Measurements from ENCODE around the gene CELF1. TPM values are rescaled to one million over a fixed set of nuclear protein-coding genes. Genes with fewer than 3 reads are reported as not detected.
"Not testable (repeated sequence)": the region's sequence is repeated elsewhere in the genome, so short reads cannot be mapped to it uniquely, and the experiment has no call there.

CELF1 gene
- total RNA-seq, 1 experiment from 2014 or later, result 119 TPM

DNA sequence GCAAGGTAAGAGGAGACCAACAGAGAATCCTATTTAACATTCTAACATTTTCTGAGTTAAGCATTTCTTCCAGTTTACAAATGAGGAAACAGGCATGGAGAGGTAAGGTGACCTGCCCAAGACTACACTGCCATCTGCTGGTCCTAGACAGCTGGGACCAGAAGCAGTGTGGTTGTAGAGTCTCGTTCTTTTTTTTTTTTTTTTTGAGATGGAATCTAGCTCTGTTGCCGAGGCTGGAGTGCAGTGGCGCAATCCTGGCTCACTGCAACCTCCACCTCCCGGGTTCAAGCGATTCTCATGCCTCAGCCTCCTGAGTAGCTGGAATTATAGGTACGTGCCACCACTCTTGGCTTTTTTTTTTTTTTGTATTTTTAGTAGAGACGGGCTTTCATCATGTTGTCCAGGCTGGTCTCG lies 98.7 kb downstream of the CELF1 start:
- H3K27me3 ChIP-seq (ENCODE audit: control insufficient read depth, insufficient read depth, low read length); H3K4me3 ChIP-seq (ENCODE audit: insufficient read depth, low read depth, low read length); H3K36me3 ChIP-seq (replicated peaks; ENCODE audit: control insufficient read depth, insufficient read depth, low read length): not testable (repeated sequence)
- peak; percentile 78 for DNase-seq

DNA sequence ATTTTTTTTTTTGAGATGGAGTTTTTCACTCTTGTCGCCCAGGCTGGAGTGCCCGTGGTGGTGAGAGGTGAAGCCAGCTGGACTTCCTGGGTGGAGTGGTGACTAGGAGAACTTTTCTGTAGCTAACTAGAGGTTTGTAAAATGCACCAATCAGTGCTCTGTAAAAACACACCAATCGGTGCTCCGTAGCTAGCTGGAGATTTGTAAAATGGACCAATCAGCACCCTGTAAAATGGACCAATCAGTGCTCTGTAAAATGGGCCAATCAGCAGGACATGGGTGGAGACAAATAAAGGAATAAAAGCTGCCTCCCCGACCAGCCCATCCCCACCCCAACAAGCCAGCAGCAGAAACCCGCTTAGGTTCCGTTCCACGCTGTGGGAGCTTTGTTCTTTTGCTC lies 99.6 kb downstream of the CELF1 start:
- no peaks in the 10 kb centered on the region for H3K27me3 ChIP-seq (ENCODE audit: control insufficient read depth, insufficient read depth, low read length)

DNA sequence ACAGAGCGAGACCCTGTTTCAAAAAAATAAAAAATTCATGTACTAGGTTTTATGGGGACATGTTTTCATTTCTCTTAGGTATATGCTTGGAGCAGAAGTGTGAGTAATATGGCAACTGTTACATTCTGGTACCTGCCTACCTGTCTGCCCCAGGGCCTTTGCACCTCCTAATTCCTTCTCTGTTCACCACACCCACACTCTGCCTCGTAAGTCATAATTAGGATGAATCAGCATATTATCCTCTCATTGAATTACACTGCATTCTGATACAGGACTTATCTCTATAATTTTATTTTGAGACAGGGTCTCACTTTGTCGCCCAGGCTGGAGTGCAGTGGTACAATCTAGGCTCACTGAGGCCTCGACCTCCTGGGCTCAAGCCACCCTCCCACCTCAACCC lies 100.9 kb downstream of the CELF1 start:
- Histone ChIP-seq H3K36me3 (replicated peaks; ENCODE audit: control insufficient read depth, insufficient read depth, low read length) (no peaks in the 10 kb centered on the region), H3K4me3 (ENCODE audit: insufficient read depth, low read depth, low read length) (no peak overlapping the region), H3K27me3 (ENCODE audit: control insufficient read depth, insufficient read depth, low read length) (no peaks in the 10 kb centered on the region)
- DNase-seq, result no peak

More for the DNA sequence above, 99.6 kb downstream of the CELF1 start:
- no peak overlapping the region for H3K4me3 ChIP-seq (ENCODE audit: insufficient read depth, low read depth, low read length)
- no peak for DNase-seq
- no peaks in the 10 kb centered on the region for H3K36me3 ChIP-seq (replicated peaks; ENCODE audit: control insufficient read depth, insufficient read depth, low read length)

DNA sequence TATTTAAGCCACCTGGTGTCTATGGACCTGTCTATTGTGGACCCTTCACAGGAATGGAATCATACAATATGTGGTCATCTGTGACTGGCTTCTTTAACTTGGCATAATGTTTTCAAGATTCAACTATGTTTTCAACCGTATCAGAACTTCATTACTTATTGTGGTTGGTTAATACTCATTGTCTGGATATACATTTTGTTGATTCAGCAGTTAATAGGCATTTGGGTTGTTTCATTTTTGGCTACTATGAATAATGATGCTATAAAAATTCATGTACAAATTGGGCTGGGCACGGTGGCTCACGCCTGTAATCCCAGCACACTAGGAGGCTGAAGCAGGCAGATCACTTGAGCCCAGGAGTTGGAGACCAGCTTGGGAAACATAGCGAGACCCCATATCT lies 101.5 kb downstream of the CELF1 start:
- no peak overlapping the region for H3K4me3 ChIP-seq (ENCODE audit: insufficient read depth, low read depth, low read length)
- no peak for DNase-seq
- no peaks in the 10 kb centered on the region for H3K27me3 ChIP-seq (ENCODE audit: control insufficient read depth, insufficient read depth, low read length)
- H3K36me3 ChIP-seq (replicated peaks; ENCODE audit: control insufficient read depth, insufficient read depth, low read length), result no peaks in the 10 kb centered on the region

DNA sequence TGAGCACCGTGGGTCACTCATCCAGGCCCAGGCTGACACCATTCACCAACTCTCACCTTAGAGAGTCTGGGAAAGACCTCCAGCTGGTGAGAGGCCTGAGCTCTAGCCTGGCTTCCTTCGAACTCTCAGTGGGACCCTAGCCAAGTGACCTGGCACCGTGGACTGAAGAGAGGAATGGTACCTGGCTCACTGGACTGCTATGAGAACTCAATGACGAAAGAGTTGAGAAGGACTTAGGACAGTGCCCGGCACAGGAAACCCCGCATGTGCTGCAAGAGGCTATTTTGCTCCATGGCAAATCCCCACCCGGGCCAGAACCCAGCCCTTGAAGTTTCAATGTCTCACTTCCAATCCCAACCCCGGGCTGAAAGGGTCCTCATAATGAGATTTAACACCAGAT lies 103.4 kb downstream of the CELF1 start:
- H3K36me3 ChIP-seq (replicated peaks; ENCODE audit: control insufficient read depth, insufficient read depth, low read length), result no peaks in the 10 kb centered on the region
- peak; percentile 42 for DNase-seq
- no peaks in the 10 kb centered on the region for H3K27me3 ChIP-seq (ENCODE audit: control insufficient read depth, insufficient read depth, low read length)

DNA sequence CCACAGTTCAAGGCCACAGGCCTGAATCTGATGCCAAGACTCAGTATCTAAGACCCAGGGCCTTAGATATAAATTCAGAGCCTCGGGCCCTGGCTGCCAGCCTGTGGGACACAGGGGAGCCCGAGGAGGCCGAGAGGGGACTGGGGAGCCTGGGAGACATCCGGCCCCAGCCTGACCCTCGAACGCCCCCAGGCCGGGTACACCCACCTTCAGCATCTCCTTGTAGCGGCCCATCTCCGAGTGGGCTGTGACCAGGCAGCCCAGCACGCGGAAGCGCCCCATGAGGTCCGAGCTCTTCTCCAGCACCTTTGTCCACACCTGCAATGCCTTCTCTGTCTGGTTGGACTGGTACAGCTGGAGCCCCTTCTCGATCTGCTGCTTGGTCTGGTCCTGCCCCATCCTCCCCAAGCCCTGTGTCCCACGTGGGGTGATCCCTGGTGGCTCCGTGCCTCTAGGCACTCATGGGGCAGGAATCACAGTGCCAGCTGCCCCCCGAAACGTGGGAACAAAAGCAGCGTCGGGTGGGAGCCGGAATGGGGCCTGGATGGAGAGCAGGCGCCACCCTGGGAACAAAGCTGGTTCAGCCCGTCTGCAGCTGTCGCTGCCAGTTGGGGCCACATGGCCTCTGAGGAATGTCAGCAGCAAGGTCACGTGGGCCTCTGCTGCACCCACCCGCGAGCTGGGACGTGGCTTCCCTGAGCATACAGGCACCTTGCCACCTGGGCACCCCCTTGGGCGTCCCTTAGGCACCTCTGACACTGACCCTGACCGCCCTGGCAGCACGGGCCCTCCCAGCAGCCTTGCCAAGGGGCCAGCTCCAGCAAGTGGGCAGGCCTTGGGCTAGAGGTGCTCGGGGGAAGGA lies 104.1 kb downstream of the CELF1 start, which contains the start of gene RAPSN:
Gene RAPSN, minus strand, starts transcription at position 571 of the 862 bp plus-strand sequence. Its CDS starts 172 bp downstream, at position 399.
- H3K36me3 ChIP-seq (replicated peaks; ENCODE audit: control insufficient read depth, insufficient read depth, low read length), result no peaks in the 10 kb centered on the region
- peak; percentile 62 for DNase-seq

More for the DNA sequence above, 103.4 kb downstream of the CELF1 start:
- no peak overlapping the region for H3K4me3 ChIP-seq (ENCODE audit: insufficient read depth, low read depth, low read length)

DNA sequence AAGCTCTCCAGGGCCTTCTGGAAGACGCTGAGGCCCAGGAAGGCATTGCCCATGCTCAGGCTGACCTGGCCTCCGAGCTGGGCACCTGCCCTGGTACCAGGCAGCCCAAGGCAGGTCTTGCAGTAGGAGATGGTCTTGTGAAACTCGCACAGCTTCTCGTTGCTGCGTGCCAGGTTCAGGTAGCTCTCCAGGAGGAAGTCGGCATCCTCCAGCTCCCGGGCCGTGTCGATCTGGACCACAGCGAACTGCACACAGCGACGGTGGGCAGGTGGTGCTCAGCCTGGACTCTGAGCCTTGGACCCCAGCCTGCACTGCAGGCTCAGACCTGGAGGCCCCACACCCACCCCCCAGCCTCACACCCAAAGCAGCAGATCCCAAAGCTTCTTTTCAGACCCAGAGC lies 105.0 kb downstream of the CELF1 start:
- H3K4me3 ChIP-seq (ENCODE audit: insufficient read depth, low read depth, low read length), result no peak overlapping the region
- no peaks in the 10 kb centered on the region for H3K27me3 ChIP-seq (ENCODE audit: control insufficient read depth, insufficient read depth, low read length)
- no peaks in the 10 kb centered on the region for H3K36me3 ChIP-seq (replicated peaks; ENCODE audit: control insufficient read depth, insufficient read depth, low read length)
- peak; percentile 46 for DNase-seq

More for the DNA sequence above, 104.1 kb downstream of the CELF1 start, which contains the start of gene RAPSN:
- Histone ChIP-seq H3K27me3 (ENCODE audit: control insufficient read depth, insufficient read depth, low read length) (no peaks in the 10 kb centered on the region), H3K4me3 (ENCODE audit: insufficient read depth, low read depth, low read length) (no peak within 1 kb of the TSS)

DNA sequence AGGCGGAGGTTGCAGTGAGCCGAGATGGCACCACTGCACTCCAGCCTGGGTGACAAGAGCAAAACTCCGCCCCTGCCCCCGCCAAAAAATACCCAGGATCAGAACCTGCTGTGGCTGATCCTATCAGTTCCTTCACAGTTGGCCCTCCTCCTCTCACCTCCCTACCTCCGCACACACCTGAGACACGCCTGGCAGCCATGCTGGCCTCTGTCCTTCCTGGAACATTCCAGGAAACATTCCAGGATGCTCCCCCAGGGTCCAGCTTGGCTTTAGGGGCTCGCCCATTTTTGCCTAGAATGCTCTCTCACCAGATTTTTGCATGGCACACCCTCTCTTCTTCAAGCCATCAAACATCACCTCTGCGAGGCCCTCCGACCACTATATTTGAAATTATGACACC lies 106.1 kb downstream of the CELF1 start:
- Histone ChIP-seq H3K4me3 (ENCODE audit: insufficient read depth, low read depth, low read length) (no peak overlapping the region), H3K36me3 (replicated peaks; ENCODE audit: control insufficient read depth, insufficient read depth, low read length) (no peaks in the 10 kb centered on the region), H3K27me3 (ENCODE audit: control insufficient read depth, insufficient read depth, low read length) (no peaks in the 10 kb centered on the region)
- peak; percentile 52 for DNase-seq

DNA sequence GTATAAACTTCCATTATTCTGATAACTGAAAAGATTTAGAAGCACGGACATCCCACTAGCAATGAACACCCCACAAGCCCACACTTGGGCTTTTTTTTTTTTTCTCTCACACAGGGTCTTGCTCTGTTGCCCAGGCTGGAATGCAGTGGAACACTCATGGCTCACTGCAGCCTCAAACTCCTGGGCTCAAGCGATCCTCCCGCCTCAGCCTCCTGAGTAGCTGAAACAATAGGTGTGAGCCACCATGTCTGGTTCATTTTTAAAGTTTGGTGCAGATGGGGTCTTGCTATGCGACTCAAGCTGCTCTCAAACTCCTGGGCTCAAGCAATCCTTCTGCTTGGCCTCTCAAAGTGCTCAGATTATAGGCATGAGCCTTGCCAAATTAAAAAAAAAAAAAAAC lies 107.1 kb downstream of the CELF1 start:
- DNase-seq, result no peak
- H3K27me3 ChIP-seq (ENCODE audit: control insufficient read depth, insufficient read depth, low read length), result no peaks in the 10 kb centered on the region
- H3K36me3 ChIP-seq (replicated peaks; ENCODE audit: control insufficient read depth, insufficient read depth, low read length), result no peaks in the 10 kb centered on the region

DNA sequence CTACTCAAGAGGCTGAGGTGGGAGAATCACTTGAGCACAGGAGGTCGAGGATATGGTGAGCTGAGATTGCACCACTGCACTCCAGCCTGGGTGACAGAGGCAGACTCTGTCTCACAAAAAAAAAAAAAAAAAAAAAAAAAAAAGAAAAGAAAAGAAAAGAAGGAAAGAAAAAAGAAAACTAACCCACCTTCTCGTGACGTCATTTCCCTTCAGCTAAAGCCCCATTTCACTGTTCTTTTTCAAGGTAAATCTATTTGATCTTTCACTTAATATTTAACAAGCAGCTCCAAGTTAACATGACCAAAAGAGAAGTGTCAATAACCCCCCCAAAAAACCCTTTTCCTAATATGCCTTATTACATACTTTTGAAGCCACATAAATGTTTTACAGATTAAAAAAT lies 109.1 kb downstream of the CELF1 start:
- H3K4me3 ChIP-seq (ENCODE audit: insufficient read depth, low read depth, low read length), result no peak overlapping the region
- no peaks in the 10 kb centered on the region for H3K27me3 ChIP-seq (ENCODE audit: control insufficient read depth, insufficient read depth, low read length)
- DNase-seq, result no peak
- H3K36me3 ChIP-seq (replicated peaks; ENCODE audit: control insufficient read depth, insufficient read depth, low read length), result no peaks in the 10 kb centered on the region

More for the DNA sequence above, 107.1 kb downstream of the CELF1 start:
- H3K4me3 ChIP-seq (ENCODE audit: insufficient read depth, low read depth, low read length), result no peak overlapping the region

DNA sequence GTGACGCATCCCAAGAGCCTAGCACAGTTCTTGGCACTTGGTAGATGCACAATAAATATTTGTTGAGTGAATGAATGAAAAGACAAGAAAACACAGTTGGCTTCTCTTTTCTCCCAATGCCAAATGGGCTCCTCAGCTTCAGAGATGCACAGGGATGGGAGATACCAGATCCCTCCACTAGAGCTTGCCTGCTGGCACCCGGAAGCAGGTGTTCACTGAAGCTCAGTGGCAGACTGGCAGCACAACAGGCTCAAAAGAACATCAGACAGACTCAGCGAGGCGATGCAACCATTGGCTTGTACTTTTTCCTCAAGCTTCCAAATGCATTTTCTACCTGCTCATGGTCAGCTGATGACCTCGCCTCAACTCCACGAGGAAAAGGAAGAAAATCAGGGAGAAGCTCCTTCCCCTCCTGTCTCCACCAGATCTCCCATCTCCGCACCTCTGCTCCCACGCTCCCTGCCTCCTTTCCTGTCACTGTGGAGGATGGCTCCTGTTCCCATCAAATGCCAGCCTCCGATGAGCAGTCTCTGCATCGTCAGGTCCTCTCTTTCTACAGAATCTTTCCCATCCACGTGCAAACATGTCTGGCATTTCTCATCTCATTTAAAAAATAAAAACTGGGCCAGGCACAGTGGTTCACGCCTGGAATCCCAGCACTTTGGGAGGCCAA lies 109.8 kb downstream of the CELF1 start:
- peak; percentile 80 for DNase-seq
- Histone ChIP-seq H3K4me3 (ENCODE audit: insufficient read depth, low read depth, low read length) (no peak overlapping the region), H3K36me3 (replicated peaks; ENCODE audit: control insufficient read depth, insufficient read depth, low read length) (no peaks in the 10 kb centered on the region), H3K27me3 (ENCODE audit: control insufficient read depth, insufficient read depth, low read length) (no peaks in the 10 kb centered on the region)

DNA sequence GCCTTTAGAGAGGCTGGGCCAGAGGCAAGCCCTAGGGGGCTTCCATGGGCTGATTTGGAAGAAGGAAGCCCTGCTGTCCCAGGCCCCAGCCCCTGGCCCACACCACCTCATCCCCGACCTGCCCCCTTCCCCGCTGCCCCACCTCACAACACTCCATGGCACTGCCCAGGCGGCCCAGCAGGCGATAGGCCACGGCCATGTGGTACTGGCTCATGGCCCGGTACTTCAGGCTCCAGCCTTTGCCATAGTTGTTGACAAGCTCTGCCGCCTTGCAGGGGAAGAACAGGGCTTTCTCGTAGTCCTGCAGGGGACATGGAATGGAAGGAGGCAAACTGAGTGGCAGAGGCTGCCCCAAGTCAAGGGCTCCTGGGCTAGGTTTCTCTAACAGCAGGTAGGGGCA lies 110.4 kb downstream of the CELF1 start:
- Histone ChIP-seq H3K36me3 (replicated peaks; ENCODE audit: control insufficient read depth, insufficient read depth, low read length) (no peaks in the 10 kb centered on the region), H3K4me3 (ENCODE audit: insufficient read depth, low read depth, low read length) (no peak overlapping the region)
- DNase-seq, result no peak

DNA sequence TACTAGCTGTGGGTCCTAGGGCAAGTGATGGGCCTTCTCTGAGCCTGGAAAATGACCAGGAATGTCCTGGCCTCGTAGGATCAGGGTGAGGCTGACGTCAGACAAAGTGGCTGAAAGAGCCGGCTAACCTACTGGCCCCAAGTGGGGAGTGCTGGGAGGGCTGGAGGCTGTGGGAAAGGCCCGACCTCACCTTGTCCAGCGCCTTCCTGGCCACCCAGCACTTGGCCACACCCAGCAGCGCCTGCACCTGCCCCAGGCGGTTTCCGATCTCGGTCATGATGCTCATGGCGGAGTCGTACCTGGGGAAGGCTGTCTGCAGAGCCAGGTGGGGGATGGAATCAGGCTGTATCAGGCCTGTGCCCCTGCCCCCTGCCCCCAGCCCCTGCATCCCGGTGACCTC lies 111.5 kb downstream of the CELF1 start:
- Histone ChIP-seq H3K27me3 (ENCODE audit: control insufficient read depth, insufficient read depth, low read length) (no peaks in the 10 kb centered on the region), H3K36me3 (replicated peaks; ENCODE audit: control insufficient read depth, insufficient read depth, low read length) (no peaks in the 10 kb centered on the region), H3K4me3 (ENCODE audit: insufficient read depth, low read depth, low read length) (no peak overlapping the region)
- no peak for DNase-seq

More for the DNA sequence above, 110.4 kb downstream of the CELF1 start:
- H3K27me3 ChIP-seq (ENCODE audit: control insufficient read depth, insufficient read depth, low read length), result no peaks in the 10 kb centered on the region

DNA sequence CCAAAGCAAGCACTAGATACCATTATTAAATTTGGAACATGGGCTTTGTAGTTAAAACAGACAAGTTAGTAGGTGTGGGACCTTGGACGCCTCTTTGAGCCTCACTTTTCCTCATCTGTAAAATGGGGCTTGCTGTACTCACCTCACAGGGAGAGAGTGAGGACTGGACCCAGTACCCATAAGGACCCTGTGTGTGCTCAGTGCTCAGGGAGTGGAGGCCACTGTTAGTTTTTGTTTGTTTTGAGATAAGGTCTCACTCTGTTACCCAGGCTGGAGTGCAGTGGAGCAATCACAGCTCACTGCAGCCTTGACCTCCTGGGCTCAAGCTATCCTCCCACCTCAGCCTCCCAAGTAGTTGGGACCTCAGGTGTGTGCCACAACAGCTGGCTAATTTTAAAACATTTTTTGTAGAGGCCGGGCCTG lies 112.9 kb downstream of the CELF1 start:
- Histone ChIP-seq H3K4me3 (ENCODE audit: insufficient read depth, low read depth, low read length) (no peak overlapping the region), H3K27me3 (ENCODE audit: control insufficient read depth, insufficient read depth, low read length) (no peaks in the 10 kb centered on the region), H3K36me3 (replicated peaks; ENCODE audit: control insufficient read depth, insufficient read depth, low read length) (no peaks in the 10 kb centered on the region)
- DNase-seq, result no peak

DNA sequence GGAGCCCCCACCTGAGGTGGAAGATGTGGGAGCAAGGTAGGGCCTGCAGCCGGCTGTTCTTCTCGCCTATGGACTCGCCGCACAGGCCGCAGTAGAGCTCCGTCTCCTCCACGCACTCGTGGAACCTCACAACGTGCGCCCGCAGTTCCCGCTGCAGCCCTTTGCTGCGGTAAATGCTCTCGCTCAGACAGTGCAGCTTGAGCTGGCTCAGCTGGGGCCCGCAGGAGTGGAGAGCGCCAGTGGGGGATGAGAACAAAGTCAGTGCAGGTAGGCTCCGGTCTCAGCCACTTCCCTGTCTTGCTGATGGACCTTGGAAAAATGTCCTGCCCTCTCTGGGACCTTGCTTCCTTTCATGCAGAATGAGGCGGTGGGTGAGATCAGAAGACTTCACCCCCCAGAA lies 114.2 kb downstream of the CELF1 start:
- H3K27me3 ChIP-seq (ENCODE audit: control insufficient read depth, insufficient read depth, low read length), result no peaks in the 10 kb centered on the region
- H3K4me3 ChIP-seq (ENCODE audit: insufficient read depth, low read depth, low read length), result no peak overlapping the region
- no peaks in the 10 kb centered on the region for H3K36me3 ChIP-seq (replicated peaks; ENCODE audit: control insufficient read depth, insufficient read depth, low read length)
- DNase-seq, result peak; percentile 70
